ENCODE measurements around the gene LIMS2. TPM values are rescaled to one million over a fixed set of nuclear protein-coding genes. Genes with fewer than 3 reads are reported as not detected.

Gene LIMS2
- polyA plus RNA-seq, 2 of the 4 experiments (the other 2 are of a cell fraction), result 1.2 to 6.1 TPM

- ChIA-PET CTCF (interaction anchor here (1.2 to 6.4 kb wide), 2 partner anchors 15 to 45 kb away, joined by 4 to 44 read pairs; no protein-coding TSS in a partner anchor), POLR2A (no interaction called here)
- TF ChIP-seq KDM5A (IDR thresholded peaks at IDR 0.05), result no peak
- TF ChIP-seq BHLHE40 (IDR thresholded peaks at IDR 0.05; ENCODE audit: low read depth, low read length), result no peak
- TF ChIP-seq HOXB13 (CRISPR knock-in tag; IDR thresholded peaks at IDR 0.05; ENCODE audit: low read depth), result no peak
- TF ChIP-seq ELK1 (IDR thresholded peaks at IDR 0.05; ENCODE audit: low read depth, low read length), result no peak
- no peak for TF ChIP-seq GATA3 (IDR thresholded peaks at IDR 0.05; ENCODE audit: borderline replicate concordance)
- TF ChIP-seq REST (IDR thresholded peaks at IDR 0.05), result no peak
- TF ChIP-seq ESRRA (IDR thresholded peaks at IDR 0.05; ENCODE audit: borderline replicate concordance, low read length), result no peak
- TF ChIP-seq SMC3 (IDR thresholded peaks at IDR 0.05), result no peak
- no peak for TF ChIP-seq ZSCAN20 (CRISPR knock-in tag; IDR thresholded peaks at IDR 0.05)
- TF ChIP-seq HMGXB4 (CRISPR knock-in tag; IDR thresholded peaks at IDR 0.05; ENCODE audit: borderline replicate concordance), result no peak
- no peaks in the 10 kb centered on the region for H3K9me3 ChIP-seq
- H3K4me2 ChIP-seq, result no peak overlapping the region
- peaks cover 15% of the 10 kb centered on the region for H3K4me1 ChIP-seq
- ATAC-seq, result no peak
- 90% methylated on average over 16 of the region's 19 CpGs for WGBS (ENCODE audit: missing lambda C conversion rate)
- no peak overlapping the region for H3K27ac ChIP-seq
- no peak for FAIRE-seq
- H3K4me3 ChIP-seq, result no peak overlapping the region
- no peak for DNase-seq (ENCODE audit: low read depth in 1 of 2, low spot score in 1 of 2)
These were observed 39.7 kb downstream of the LIMS2 start for GRCh38 chr2:127635380-127636237.

GRCh38 chr2:127634626-127635379, 40.5 kb downstream of the LIMS2 start:
- Histone ChIP-seq H3K27ac (no peak overlapping the region), H3K4me3 (no peak overlapping the region), H3K4me2 (no peak overlapping the region), H3K4me1 (peaks cover 15% of the 10 kb centered on the region), H3K9me3 (no peaks in the 10 kb centered on the region)
- ChIA-PET POLR2A (no interaction called here), CTCF (interaction anchor here (1.5 kb wide), 1 partner anchor 15 kb away, joined by 4 read pairs; no protein-coding TSS in a partner anchor)
- DNase-seq (ENCODE audit: low read depth in 1 of 2, low spot score in 1 of 2), result no peak
- WGBS (ENCODE audit: missing lambda C conversion rate), result 86% methylated on average over 17 of the region's 17 CpGs
- no peak for ATAC-seq
- FAIRE-seq, result no peak
- TF ChIP-seq ATOH8 (CRISPR knock-in tag; IDR thresholded peaks at IDR 0.05; ENCODE audit: low read depth) (no peak), PBX3 (IDR thresholded peaks at IDR 0.05) (no peak), JUN (IDR thresholded peaks at IDR 0.05) (no peak), HEYL (CRISPR knock-in tag; IDR thresholded peaks at IDR 0.05) (no peak), CBX2 (IDR thresholded peaks at IDR 0.05; ENCODE audit: borderline replicate concordance, low read depth) (no peak), KDM5A (IDR thresholded peaks at IDR 0.05) (no peak), SREBF2 (IDR thresholded peaks at IDR 0.05) (no peak), MYC (IDR thresholded peaks at IDR 0.05; ENCODE audit: borderline replicate concordance, low read length) (no peak), ELK1 (IDR thresholded peaks at IDR 0.05; ENCODE audit: low read depth, low read length) (no peak), RNF2 (IDR thresholded peaks at IDR 0.05; ENCODE audit: borderline replicate concordance, low read depth) (no peak), CHD2 (IDR thresholded peaks at IDR 0.05; ENCODE audit: low read length, partially characterized antibody) (no peak), HOXA7 (CRISPR knock-in tag; IDR thresholded peaks at IDR 0.05) (no peak), HOXB5 (CRISPR knock-in tag; IDR thresholded peaks at IDR 0.05) (no peak), FOSL2 (IDR thresholded peaks at IDR 0.05) (no peak), FOSL2 (CRISPR knock-in tag; IDR thresholded peaks at IDR 0.05) (no peak), BHLHE40 (IDR thresholded peaks at IDR 0.05; ENCODE audit: low read depth, low read length) (no peak), TFCP2L1 (CRISPR knock-in tag; IDR thresholded peaks at IDR 0.05) (no peak)
